HCEC 1CT (cell line): Measurements from ENCODE around the gene COL5A1.
"Not testable (repeated sequence)": the region's sequence is repeated elsewhere in the genome, so short reads cannot be mapped to it uniquely, and the experiment has no call there.

Experiments
- DNase-seq: peaks from one replicate; pipeline ENCODE4 v3.0.0-alpha.2; 2017

COL5A1 gene

DNA sequence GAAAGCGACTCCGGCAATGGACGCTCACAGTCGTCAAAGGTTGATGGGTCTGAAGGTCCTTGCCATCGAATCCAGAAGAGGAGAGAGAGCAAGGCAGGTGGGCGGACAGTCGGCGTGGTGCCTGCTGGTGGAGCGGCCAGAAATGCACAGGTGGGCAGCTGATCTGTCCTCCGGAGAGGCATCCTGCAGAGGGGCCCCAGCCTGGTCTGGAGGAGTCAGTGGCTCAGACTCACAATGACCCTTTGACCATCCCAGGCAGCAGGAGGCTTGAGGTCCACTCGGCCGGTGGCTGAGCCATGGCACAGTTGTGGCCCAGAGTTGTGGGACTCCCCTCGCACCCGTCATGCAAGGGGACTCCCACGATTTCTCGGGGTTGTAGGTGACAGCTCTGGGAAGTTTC lies 204.6 kb downstream of the COL5A1 start:
- DNase-seq = no peak

DNA sequence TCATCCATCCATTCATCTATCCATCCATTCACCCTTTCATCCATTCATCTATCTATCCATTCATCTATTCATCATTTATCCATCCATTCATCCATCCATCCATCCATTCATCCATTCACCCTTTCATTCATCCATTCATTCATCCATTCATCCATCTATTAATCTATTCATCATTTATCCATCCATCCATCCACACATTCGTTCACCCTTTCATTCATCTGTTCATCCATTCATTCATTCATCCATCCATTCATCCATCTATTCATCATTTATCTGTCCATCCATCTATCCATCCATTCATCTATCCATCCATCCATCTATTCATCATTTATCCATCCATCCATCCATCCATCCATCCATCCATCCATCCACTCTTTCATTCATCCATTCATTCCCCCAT lies 205.1 kb downstream of the COL5A1 start:
- DNase-seq = no peak

DNA sequence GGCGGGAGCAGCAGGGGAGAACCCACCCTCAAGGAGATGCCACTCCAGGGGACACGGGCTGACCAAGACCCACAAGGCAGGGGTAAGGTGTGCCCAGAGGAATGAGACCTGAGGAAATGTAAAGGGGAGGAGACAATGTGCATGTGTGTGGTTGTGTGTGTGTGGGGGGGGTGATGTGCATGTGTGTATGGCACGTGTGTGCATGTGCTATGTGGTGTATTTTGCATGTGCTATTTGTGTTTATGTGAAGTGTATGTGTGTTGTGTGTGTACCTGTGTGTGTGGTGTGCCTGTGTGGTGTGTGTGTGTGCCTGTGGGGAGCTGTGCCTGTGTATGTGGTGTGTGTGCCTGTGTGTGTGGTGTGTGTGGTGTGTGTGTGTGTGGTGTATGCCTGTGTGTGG lies 205.5 kb downstream of the COL5A1 start:
- no peak for DNase-seq

DNA sequence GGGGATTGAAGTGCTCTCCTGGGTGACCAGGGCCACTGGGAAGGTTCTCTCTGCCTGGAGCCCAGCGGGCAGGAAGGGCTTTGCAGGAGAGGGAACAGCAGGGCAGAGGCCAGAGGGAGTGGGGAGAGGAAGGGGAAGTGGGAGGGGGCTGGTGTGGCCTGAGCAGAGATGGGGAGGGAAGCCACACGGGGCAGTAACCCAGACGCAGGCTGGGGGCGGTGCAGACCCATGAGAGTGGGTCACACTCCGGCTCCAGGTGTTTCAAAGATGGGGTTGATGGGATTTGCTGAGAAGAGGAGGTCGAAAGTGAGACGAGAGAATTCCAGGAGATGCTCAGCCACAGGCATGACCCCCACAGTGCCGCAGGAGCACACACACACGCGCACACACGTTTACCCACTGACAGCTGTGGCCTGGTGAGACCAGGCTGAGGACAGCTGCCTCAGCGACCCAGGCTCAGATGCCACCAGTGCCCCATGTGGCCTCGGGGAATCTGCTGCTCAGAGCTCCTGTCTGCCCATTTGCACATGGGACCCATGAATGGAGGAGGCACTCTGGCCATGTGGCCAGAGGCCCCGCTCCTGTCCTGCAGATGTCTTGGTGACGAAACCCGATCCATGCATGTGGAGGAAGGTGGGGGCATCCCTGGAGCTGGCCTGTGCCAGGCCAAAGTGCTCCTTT lies 206.3 kb downstream of the COL5A1 start:
- DNase-seq = no peak

DNA sequence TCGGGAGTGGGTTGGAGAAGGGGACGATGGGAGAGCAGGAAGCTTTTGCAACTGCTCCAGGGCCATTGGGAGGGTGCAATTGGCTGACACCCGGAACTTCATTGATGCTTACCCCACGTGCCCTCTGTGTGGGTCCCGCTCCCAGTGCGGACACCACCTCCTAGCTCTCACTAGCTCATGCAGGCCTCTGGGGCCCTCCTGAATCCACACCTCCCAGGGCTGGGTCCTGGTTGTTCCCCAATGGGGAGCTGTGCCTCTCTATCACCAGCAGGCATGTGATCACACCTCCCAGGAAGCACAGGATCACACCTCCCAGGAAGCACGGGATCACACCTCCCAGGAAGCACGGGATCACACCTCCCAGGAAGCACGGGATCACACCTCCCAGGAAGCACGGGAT lies 206.9 kb downstream of the COL5A1 start:
- DNase-seq = no peak

DNA sequence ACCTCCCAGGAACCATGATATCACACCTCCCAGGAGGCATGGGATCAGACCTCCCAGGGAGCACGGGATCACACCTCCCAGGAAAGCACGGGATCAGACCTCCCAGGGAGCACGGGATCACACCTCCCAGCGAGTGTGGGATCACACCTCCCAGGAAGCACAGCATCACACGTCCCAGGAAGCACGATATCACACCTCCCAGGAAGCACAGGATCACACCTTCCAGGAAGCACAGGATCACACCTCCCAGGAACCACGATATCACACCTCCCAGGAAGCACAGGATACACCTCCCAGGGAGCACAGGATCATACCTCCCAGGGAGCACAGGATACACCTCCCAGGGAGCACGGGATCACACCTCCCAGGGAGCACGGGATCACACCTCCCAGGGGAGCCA lies 209.0 kb downstream of the COL5A1 start:
- no peak for DNase-seq

DNA sequence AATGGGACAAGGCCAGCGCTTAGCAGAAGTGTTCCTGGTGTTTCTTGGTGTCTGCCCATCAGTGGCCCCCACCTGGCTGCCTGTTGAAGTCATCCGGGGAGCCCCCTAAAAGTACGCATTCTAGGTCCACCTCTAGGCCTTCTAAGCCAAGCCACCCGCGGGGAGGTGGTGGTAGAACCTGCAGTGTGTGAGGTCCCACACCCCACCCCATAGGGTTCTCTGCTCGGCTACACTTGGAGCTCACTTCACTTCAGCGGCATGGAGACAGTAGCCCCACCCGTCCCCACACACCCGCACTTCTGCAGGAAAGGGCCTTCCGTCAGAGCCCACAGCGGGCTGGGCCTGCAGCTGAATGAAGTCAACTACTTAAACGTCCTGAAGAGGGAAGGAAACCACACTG lies 209.4 kb downstream of the COL5A1 start:
- no peak for DNase-seq

DNA sequence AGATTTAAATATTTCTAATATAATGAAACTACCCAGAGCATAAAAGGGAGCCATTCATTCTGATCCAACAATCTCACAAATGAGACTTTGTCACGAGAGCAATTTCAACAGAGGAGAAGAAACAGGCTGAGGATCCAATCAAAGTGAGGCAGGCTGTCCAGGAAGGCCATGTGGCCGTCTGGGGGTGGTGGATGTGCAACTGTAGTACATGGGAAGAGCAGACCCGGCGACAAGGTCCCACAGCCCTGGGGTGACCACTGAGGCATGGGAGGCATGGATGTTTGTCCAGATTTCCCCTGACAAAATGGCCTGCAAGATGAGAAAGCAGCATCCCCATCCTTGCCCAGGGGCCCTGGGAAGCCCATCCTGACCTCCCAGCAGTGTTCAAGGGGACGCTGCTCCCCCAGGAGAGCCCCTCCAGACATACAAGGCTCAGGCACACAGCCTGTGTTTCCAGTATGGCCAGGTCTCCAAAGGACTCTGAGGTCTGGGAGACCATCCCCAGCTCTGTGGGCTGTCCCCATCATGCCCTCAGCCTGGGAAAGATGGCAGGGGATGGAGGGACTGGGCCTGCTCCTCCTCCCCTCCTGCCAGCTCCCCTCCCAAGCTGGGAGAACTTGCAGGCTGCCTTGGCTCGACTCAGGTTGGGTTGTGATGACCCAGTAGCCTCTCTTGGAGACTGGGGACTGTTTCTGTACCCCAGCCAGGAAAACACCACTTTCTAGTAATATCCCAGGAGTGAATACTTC lies 211.5 kb downstream of the COL5A1 start:
- DNase-seq = no peak

DNA sequence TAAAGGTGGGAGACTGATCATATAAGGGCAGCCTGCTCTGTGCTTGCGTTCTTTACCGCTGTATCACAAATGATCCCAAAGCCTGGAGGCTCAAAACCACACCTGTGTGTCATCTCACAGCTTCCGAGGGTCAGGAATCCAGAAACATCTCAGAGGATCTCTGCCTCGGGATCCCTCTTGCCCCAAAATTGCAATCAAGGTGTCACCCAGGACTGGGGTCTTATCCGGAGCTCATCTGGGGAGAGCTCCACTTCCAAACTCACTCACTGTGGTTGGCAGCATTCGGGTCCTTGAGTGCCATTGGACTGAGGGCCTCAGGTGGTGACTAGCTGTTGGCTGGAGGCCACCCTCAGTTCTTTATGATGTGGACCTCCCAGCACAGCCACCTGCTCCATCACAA lies 212.3 kb downstream of the COL5A1 start:
- no peak for DNase-seq

DNA sequence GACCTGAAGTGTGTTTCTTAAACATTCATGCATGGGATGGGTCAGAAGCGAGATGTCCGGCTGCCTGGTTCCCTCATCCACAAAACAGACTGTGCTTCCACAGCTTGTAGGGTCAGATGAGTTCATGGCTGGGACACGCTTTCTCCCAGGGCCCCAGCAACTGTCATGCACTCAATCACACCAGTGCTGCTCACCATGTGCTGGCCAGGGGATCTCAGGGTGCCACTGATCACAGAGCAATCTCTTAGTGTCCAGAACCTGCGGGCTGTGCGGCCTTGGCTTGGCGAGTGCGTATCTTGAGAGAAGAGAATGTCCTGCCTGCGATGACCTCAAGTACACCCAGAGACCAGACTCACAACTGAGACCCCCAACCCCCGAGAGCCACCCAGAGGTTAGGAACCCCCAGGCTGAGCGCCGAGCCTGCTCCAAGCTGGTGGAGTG lies 213.0 kb downstream of the COL5A1 start:
- DNase-seq = no peak

DNA sequence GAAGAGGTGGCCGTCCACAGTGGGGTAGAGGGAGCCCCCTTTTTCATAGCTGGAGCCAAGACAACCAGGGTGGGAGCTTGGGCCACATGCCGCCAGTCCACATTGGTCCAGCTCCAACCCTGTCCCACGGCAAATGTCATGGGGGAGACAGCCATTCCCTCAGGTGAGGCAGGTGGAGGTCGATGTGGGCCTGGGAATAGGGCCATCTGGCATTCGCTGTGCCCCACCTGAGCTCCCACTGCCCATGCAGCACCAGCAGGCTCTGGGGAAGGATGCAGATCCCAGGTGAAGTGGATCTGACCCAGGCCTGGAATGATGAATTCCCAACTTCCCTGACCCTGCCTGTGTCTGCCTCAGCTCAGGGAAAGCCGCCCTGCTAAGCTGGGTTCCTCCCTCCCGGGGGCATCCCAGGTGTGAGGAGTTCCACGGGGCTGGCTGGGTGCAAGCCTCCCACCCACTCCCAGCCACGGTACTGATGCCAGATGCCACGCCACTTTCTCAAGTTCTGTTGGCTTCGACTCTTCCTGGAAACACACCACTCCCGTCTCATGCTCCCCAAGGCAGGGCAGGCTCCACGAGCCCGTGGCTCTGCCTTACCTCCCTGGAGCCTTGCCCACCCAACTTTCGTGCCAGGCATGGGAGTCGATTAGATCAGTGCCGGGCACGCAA lies 213.8 kb downstream of the COL5A1 start:
- DNase-seq = no peak

DNA sequence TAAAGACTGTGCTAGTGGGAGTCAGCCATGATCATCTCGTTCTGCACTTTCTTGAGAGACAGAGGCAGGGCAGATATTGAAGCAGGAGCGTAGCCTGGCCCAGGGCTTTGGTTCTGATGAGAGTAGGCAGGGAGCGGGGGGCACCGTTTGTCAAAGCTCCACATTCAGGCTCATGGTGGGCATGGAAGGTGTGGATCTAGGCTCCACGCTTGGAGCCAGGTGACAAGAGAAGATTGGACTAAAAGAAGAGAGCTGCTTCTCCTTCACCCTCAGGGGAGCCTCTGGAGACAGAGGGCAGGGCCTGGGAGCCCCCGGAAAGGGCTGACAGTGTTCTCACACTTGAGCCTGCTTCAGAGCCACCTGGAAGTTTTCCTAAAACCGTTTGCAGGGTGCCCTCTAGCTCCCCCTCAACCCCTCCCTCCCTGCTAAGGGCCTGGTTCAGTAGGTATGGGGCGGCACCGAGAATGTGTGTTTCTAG lies 214.3 kb downstream of the COL5A1 start:
- no peak for DNase-seq

DNA sequence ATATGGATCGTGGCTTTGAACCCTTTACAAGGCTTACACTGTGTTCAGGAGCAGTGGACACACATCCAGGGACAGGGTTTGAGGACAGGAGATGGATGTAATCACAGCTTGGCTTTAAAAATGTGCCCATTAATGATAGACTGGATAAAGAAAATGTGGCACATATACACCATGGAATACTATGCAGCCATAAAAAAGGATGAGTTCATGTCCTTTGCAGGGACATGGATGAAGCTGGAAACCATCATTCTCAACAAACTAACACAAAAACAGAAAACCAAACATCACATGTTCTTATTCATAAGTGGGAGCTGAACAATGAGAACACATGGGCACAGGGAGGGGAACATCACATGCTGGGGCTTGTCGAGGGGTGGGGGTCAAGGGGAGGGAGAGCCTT lies 215.8 kb downstream of the COL5A1 start:
- not testable (repeated sequence) for DNase-seq

DNA sequence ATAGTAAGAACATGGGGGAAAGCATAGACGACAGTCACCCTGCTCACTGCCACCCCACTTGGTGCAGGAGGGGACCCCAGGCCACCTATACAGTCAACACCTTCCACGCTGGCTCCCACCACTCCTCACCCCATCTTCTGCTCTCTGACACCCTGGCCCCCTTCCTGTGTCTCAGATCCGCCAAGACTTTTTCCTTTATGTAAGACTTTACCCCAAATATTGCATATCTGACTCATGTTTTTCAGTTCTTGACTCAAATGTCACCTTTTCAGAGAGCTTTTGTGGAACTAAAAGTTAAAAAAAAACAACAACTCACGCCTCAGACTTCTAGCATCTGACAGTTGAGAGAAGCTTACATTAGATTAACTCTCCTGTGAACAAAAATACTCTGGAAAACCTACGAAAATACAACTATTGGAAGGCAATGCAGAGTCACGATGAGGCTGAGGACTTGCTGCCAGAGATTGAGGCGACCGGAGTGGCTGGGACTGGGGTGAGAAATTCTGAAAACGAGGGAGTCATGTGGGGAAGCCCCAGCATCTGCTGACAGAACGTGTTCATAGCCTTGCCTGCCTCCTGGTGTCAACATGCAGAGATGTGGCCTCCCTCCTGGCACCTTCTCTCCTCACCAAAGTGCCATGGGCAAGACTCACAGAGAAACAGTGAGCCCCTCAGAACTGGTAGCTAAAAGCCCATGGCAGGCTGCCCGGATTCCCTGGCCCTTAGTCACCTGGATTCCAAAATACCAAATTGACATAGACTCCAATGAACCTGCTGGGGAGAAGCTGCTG lies 216.6 kb downstream of the COL5A1 start:
- no peak for DNase-seq

DNA sequence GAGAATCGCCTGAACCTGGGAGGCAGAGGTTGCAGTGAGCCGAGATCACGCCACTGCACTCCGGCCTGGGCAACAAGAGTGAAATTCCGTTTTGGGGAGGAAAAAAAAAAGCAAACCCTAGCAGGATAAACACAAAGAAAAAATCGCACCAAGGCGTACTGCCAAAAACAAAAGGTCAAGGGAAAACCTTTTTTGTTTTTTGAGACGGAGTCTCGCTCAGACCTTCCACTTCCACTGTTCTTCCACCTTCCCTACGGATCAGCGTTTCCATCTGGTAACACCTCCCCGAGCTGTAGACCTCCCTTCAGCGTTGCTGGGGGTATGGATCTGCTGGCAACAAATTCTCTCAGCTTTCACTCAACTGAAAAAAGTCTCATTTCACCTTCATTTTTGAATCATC lies 218.9 kb downstream of the COL5A1 start:
- DNase-seq = no peak

DNA sequence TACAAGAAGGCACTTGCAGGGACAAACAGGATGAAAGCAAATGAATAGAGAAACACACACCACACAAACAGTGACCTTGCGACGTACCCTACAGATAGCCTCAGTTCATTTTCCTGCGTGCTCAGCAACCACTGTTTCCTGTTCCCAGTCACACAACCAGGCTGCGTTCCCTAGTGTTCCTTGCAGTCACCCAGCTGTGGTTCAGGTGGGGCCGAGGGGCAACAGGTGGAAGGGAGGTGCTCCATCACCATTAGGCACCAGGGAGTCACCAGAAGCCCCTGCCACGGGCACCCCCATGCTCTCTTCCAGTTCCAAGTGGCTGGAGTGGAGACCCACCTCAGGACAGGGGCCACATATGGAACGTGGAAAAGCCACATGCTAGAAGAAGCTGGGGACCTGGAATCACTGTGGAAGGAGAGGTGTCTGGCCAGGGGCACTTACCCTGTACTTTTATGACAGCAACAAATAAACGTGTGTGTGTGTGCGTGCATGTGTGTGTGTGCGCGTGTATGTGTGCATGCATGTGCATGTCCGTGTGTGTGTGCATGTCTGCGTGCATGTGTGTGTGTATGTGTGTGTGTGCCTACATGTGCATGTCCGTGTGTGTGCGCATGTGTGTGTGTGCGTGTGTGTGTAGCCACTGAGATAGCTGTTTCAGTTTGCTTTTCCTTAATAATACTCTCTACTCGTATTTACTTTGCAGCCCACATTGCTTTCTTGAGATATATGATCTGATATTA lies 220.2 kb downstream of the COL5A1 start:
- no peak for DNase-seq

DNA sequence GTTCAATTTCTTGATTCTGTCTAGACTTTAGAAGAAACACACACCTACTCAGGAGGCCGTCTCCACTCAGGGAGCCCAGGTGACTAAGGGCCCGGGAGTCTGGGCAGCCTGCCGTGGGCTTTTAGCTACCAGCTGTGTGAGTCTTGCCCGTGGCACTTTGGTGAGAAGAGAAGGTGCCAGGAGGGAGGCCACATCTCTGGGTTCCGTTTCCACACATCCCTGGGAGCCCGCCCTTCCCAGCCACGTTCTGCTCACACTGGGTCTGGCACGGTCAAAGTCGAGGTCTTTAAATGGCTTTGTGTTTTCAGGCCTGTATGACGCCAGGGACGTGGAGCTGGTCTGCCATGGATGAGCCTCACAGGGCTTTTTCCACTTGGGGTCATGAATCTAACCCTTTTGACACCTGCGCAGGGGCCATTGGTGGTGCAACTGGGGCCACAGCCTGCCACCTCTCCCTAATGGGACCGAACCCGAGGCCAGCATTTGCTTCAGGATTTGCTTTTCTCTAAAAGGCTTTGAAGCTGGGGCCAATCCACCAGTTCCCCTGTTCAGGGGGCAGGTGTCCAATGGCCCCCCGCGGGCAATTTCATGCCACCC lies 221.8 kb downstream of the COL5A1 start:
- DNase-seq = no peak

DNA sequence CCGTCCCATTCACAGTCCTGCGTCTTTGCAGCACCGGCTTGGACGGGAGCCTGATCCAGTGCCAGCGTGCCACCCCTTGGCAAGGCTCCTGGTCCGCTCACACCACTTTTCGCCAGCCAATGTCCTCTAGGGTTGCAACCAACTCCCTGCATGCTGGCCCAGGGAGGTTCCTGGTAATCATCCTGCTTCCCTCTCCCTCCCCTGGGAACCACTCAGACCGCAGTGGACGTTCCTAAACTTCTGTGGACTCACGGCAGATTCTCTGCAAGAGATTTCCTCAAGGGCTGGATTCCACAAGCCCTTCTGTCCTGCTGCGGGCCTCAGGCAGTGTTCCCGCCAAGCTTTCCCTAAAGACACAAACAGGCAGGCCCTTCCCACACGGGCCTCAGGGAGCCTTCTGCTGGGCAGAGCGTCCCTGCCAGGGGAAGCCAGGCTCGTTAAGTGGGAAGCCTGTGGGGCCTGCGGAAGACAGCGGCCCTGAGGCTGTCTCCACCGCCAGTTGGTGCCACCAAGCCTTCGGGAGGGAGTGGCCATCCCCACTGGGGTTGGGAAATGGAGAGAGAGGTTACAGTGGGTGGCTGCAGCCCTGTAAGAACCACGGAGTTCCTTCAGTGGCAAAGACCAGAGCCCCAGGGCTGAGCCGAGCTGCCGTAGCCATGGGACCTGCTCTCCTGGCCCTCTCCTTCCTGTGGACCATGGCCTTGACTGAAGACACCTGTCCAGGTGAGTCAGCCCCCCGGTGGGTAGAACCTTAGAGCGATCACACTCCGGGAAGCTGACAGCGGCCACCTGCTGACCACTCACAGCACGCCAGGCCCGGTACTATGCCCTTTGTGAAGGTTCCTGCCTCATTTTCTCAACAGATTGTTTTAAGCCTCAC lies 222.6 kb downstream of the COL5A1 start:
- no peak for DNase-seq

DNA sequence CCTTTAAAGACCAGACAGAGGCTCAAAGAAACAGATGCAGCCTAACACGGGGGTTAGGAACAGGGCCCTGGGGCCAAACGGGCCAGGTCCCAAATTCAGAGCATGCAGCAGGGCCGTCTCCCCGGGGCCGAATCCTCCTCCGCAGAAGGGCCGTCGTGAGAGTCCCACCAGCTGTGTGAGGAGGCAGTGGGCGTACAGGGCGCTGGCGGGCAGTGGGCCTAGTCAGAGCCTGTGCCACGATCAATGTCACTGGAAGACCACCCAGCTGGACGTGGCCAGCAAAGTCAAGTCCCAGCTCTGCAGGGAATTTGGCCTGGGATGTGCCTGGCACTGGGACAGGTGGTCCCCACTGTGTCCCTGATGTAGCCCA lies 223.2 kb downstream of the COL5A1 start:
- DNase-seq = no peak

DNA sequence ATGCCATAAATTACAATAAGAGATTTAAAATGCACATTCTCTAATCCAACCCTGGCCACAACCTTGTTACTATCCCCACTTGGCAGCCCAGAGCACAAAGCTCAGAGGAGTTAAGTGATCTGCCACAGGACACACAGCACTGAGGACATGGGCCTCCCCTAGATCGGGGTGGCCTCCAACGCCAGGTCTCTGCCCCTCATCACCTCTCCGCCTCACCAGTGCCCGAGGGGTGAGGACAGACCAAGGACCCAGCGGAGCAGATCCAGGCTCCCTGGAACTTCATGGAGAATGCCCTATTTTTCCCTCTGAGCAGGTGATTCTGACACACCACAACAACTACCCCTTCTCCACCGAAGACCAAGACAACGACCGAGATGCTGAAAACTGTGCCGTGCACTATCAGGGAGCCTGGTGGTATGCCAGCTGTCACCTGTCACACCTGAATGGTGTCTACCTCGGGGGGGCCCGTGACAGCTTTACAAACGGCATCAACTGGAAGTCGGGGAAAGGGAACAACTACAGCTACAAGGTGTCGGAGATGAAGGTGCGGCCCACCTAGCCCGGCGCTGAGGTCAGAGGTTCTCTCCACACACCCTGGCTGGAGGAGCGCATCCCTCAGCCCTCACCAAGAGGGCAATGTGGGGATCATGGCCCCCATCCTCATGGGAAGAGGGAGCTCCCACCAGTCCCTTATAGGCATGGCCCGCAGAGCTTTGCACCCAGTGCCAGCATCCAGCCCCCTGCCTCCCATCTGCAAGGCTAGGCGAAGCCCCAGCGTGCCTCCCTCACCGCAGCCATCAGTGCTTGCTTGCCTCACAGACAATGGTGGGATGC lies 226.5 kb downstream of the COL5A1 start:
- no peak for DNase-seq
